Mucosa of stomach (tissue), 1 donor: ENCODE measurements around the gene PCSK6.
"Not testable (repeated sequence)": the region's sequence is repeated elsewhere in the genome, so short reads cannot be mapped to it uniquely, and the experiment has no call there.

Experiments
- H3K27me3 ChIP-seq: one replicate; pipeline ENCODE4 v1.7.0; 2013; ENCODE audit warnings: mild to moderate bottlenecking, low read length; ENCODE audit not compliant: control insufficient read depth, insufficient read depth
- H3K36me3 ChIP-seq: one replicate; pipeline ENCODE4 v1.7.0; 2013; ENCODE audit warnings: low read length; ENCODE audit not compliant: control insufficient read depth, insufficient read depth
- H3K4me1 ChIP-seq: one replicate; pipeline ENCODE4 v1.7.0; 2013; ENCODE audit warnings: mild to moderate bottlenecking, low read length; ENCODE audit not compliant: control insufficient read depth, insufficient read depth
- H3K4me3 ChIP-seq: one replicate; pipeline ENCODE4 v1.7.0; 2013; ENCODE audit warnings: low read length
- H3K9ac ChIP-seq: one replicate; pipeline ENCODE4 v1.7.0; 2013; ENCODE audit warnings: mild to moderate bottlenecking, low read length, moderate library complexity
- H3K9me3 ChIP-seq: one replicate; pipeline ENCODE4 v1.7.0; 2013; ENCODE audit warnings: mild to moderate bottlenecking, low read length, moderate library complexity; ENCODE audit not compliant: control insufficient read depth
- donor health status: Pancreatic carcinoma.

Gene PCSK6

GRCh38 chr15:101375006-101375405 lies 114.5 kb downstream of the PCSK6 start:
- H3K27me3 ChIP-seq, H3K36me3 ChIP-seq, H3K9ac ChIP-seq, H3K9me3 ChIP-seq, H3K4me3 ChIP-seq: not testable (repeated sequence)
- peaks cover 30% of the 10 kb centered on the region for H3K4me1 ChIP-seq

- Histone ChIP-seq H3K9ac (no peak overlapping the region), H3K9me3 (no peaks in the 10 kb centered on the region)
These were observed 115.2 kb downstream of the PCSK6 start for GRCh38 chr15:101374326-101374725.

DNA sequence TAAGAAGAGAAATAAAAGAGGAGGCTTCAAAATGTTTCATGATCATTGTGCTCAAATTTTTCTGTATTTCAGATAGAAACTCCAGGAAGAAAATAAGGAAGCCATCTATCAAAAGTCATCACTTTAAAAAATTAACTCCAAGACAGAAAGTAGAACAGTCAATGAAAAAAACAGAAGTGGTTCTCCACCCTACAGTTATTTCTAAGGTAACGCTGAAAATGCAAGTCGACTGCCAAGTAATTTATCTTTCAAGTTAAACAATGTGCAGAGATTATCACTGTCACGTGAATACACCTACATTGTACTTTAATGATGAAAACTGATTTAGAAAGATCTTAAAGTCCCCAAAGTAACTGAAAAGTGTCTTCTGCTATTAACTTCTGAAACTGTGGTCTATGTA lies 115.9 kb downstream of the PCSK6 start:
- Histone ChIP-seq H3K9ac (no peak overlapping the region), H3K4me1 (peaks cover 33% of the 10 kb centered on the region), H3K36me3 (no peaks in the 10 kb centered on the region), H3K9me3 (no peaks in the 10 kb centered on the region), H3K4me3 (no peak overlapping the region), H3K27me3 (no peaks in the 10 kb centered on the region)

More at GRCh38 chr15:101374326-101374725, 115.2 kb downstream of the PCSK6 start:
- no peaks in the 10 kb centered on the region for H3K36me3 ChIP-seq
- H3K4me3 ChIP-seq = no peak overlapping the region
- H3K4me1 ChIP-seq = peaks cover 30% of the 10 kb centered on the region
- no peaks in the 10 kb centered on the region for H3K27me3 ChIP-seq

- Histone ChIP-seq H3K27me3 (no peaks in the 10 kb centered on the region), H3K4me1 (peaks cover 38% of the 10 kb centered on the region), H3K9me3 (no peaks in the 10 kb centered on the region), H3K4me3 (no peak overlapping the region), H3K9ac (no peak overlapping the region), H3K36me3 (no peaks in the 10 kb centered on the region)
These were observed 116.5 kb downstream of the PCSK6 start for GRCh38 chr15:101372960-101373525.

- no peak overlapping the region for H3K9ac ChIP-seq
- no peak overlapping the region for H3K4me3 ChIP-seq
- no peaks in the 10 kb centered on the region for H3K27me3 ChIP-seq
- H3K4me1 ChIP-seq = peaks cover 40% of the 10 kb centered on the region
- no peaks in the 10 kb centered on the region for H3K9me3 ChIP-seq
- no peaks in the 10 kb centered on the region for H3K36me3 ChIP-seq
These were observed 117.3 kb downstream of the PCSK6 start for GRCh38 chr15:101372149-101372577.

- H3K4me3 ChIP-seq = no peak overlapping the region
- H3K27me3 ChIP-seq = no peaks in the 10 kb centered on the region
- no peaks in the 10 kb centered on the region for H3K36me3 ChIP-seq
- H3K9me3 ChIP-seq = no peaks in the 10 kb centered on the region
- H3K4me1 ChIP-seq = peaks cover 40% of the 10 kb centered on the region
- no peak overlapping the region for H3K9ac ChIP-seq
These were observed 118.0 kb downstream of the PCSK6 start for GRCh38 chr15:101371519-101371918.

GRCh38 chr15:101371081-101371480 lies 118.4 kb downstream of the PCSK6 start:
- Histone ChIP-seq H3K9ac (no peak overlapping the region), H3K9me3 (no peaks in the 10 kb centered on the region)

DNA sequence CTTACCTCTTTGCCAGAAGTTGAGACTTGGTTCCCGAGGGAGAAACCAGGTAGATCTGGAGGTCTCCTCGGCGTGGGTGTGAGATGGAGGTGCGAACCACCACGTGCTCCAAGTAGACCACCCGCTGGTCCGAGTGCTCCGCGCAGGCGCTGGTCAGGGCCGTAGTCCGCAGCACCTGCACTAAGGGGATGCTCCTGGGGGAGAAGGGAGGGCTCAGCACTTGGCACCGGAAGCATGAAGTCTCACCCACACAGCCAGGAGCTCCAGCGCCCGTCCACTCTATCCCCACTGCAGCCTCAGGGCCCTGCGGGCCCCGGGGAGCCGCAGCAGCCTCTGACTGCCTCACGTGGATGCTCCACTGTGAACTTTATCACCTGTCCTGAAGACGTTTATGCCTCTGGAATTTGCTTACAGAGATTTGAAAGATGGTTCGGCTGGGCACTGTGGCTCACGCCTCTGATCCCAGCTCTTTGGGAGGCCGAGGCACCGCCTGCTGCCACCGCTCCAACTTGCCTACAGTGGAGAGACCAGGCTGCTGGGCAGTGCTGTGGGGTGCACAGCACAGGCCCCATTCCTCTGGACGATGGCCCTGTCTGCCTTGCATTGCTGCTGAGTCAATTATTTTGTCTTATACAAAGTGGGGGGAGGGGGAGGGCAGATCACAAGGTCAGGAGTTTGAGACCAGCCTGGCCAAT lies 119.0 kb downstream of the PCSK6 start:
- Histone ChIP-seq H3K4me1 (peaks cover 40% of the 10 kb centered on the region), H3K4me3 (no peak overlapping the region), H3K36me3 (no peaks in the 10 kb centered on the region), H3K9ac (no peak overlapping the region), H3K9me3 (no peaks in the 10 kb centered on the region), H3K27me3 (no peaks in the 10 kb centered on the region)

More at GRCh38 chr15:101371081-101371480, 118.4 kb downstream of the PCSK6 start:
- Histone ChIP-seq H3K4me3 (no peak overlapping the region), H3K4me1 (peaks cover 40% of the 10 kb centered on the region), H3K27me3 (no peaks in the 10 kb centered on the region), H3K36me3 (no peaks in the 10 kb centered on the region)

DNA sequence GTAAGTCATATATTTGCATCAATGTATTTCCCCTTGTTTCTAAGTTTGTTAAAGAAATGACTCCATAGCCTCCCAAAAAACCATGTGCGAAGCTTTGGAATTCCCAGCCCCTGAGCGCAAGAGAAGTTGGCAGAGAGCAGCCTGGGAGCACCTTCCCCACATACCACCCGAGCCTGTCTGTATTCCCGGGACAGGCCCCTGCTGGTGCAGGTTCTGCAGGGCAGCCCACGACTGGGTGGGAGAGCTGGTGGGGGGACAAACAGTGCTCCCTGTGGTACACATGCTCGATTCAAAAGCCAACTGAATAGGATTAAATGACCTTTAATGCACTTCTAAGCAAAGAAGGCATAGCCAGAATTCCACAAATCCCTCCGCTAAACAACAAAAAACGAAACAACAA lies 119.8 kb downstream of the PCSK6 start:
- Histone ChIP-seq H3K27me3 (no peaks in the 10 kb centered on the region), H3K4me3 (no peak overlapping the region), H3K9me3 (no peaks in the 10 kb centered on the region), H3K36me3 (no peaks in the 10 kb centered on the region), H3K9ac (no peak overlapping the region), H3K4me1 (peaks cover 40% of the 10 kb centered on the region)

- no peaks in the 10 kb centered on the region for H3K9me3 ChIP-seq
- no peaks in the 10 kb centered on the region for H3K36me3 ChIP-seq
- H3K4me3 ChIP-seq = no peak overlapping the region
- H3K27me3 ChIP-seq = no peaks in the 10 kb centered on the region
- H3K4me1 ChIP-seq = peaks cover 34% of the 10 kb centered on the region
- H3K9ac ChIP-seq = no peak overlapping the region
These were observed 120.5 kb downstream of the PCSK6 start for GRCh38 chr15:101368861-101369642.

DNA sequence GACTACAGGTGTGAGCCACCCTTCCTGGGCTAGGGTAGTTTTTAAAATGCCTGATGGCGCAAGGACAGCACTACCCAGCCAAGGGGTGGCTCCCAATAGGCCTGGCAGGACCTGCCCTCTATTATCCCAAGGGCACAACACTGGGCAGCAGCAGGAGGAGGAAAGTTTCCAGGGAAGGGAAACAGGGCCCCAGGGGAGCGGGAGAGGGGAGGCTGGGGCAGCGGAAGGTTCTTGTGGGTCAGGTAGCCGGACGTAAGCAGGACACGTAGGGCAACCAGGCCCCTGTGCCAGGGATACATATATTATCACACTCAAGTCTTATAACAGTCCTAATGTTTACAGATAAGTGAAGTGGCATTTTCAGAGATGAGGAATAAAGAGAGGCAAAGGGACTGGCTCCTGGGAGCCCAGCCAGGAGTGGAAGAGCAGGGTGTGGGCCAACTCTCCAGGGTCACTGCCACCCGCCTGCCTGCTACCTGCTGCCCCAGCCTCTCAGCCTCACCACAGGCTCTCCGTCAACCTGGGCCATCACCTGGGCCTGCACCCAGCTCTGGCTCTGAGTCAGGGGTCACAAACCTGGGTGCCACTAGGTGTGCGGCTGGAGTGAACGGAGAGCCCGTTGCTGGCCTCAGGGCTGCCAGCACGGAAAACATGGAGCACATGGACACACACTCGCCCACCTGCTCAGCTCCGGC lies 121.3 kb downstream of the PCSK6 start:
- no peak overlapping the region for H3K9ac ChIP-seq
- H3K27me3 ChIP-seq = no peaks in the 10 kb centered on the region
- no peaks in the 10 kb centered on the region for H3K9me3 ChIP-seq
- H3K4me3 ChIP-seq = no peak overlapping the region
- H3K36me3 ChIP-seq = no peaks in the 10 kb centered on the region
- H3K4me1 ChIP-seq = peaks cover 26% of the 10 kb centered on the region

DNA sequence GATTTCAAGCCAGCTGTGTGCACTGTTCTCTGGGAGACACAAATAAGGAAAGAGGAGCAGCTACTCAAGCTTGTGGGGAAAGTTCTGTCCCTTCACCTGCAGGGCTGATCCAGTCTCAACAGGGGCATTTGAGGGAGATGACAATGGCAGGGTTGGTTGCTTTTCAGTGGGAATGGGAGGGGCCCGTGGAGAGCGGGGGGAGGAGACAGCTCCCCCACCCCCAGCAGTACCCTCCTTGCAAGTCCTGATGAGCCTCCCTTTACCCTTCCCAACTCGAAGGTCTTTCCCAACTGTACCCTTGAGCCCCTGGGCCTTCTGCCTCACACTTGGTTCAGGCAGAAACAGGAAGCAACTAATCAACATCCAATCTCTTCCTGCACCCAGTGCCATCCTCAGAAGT lies 122.7 kb downstream of the PCSK6 start:
- Histone ChIP-seq H3K36me3 (no peaks in the 10 kb centered on the region), H3K4me3 (no peak overlapping the region), H3K4me1 (peaks cover 12% of the 10 kb centered on the region), H3K9ac (no peak overlapping the region), H3K9me3 (no peaks in the 10 kb centered on the region), H3K27me3 (no peaks in the 10 kb centered on the region)
